Activated B cell treated with CpG ODN at 0.5 μM for 24 hours (primary cell): ENCODE data around the gene NTHL1. TPM values are rescaled to one million over a fixed set of nuclear protein-coding genes. Genes with fewer than 3 reads are reported as not detected.

Experiments
- ATAC-seq: fragments of 200-7000 bp; cut with Tn5 transposase; one replicate; pipeline ENCODE4 v1.10.0; 2021; ENCODE audit warnings: low read depth, mild to moderate bottlenecking, moderate library complexity
- CTCF ChIA-PET: fragments of 350-600 bp; sonication (Branson Sonifier 250); formaldehyde crosslinking; loops from one replicate; lab custom pipeline; 2021; ENCODE audit warnings: antibody characterized with exemption; lab: Charles Lee
- POLR2A ChIA-PET: fragments of 350-600 bp; sonication (Branson Sonifier 250); formaldehyde crosslinking; loops from one replicate; lab custom pipeline; 2021; ENCODE audit warnings: antibody characterized with exemption; lab: Charles Lee
- DNase-seq: peaks from one replicate; pipeline ENCODE4 v3.0.0; 2022
- H3K27ac Mint-ChIP-seq: one replicate; pipeline ENCODE4 v1.8.0; 2020; ENCODE audit warnings: mixed read lengths
- H3K27me3 Mint-ChIP-seq: one replicate; pipeline ENCODE4 v1.8.0; 2021; ENCODE audit warnings: mixed read lengths
- H3K36me3 Mint-ChIP-seq: one replicate; pipeline ENCODE4 v1.8.0; 2021; ENCODE audit warnings: low read depth, mixed read lengths
- H3K4me1 Mint-ChIP-seq: one replicate; pipeline ENCODE4 v1.8.0; 2021; ENCODE audit warnings: mixed read lengths
- H3K4me3 Mint-ChIP-seq: one replicate; pipeline ENCODE4 v1.8.0; 2020; ENCODE audit warnings: mild to moderate bottlenecking, mixed read lengths
- H3K9me3 Mint-ChIP-seq: one replicate; pipeline ENCODE4 v1.8.0; 2020; ENCODE audit warnings: mixed read lengths
- intact Hi-C: fragments of 100-400 bp; cut with micrococcal nuclease; formaldehyde crosslinking; loops from one replicate; pipeline ENCODE4 v1.15.1; 2024
- total RNA-seq: library from RNA; stranded (reverse); gene quantifications from 2 replicates; pipeline ENCODE4 v1.2.3, GENCODE V29; 2022
- TF ChIP-seq, protein P1 (sequence below): fragments of 200-600 bp; IDR thresholded peaks from one replicate; pipeline ENCODE4 v1.8.0; 2022; ENCODE audit warnings: antibody characterized with exemption, mild to moderate bottlenecking

Gene NTHL1
- total RNA-seq, 1 donor from 2014 or later: 10.5 TPM

DNA sequence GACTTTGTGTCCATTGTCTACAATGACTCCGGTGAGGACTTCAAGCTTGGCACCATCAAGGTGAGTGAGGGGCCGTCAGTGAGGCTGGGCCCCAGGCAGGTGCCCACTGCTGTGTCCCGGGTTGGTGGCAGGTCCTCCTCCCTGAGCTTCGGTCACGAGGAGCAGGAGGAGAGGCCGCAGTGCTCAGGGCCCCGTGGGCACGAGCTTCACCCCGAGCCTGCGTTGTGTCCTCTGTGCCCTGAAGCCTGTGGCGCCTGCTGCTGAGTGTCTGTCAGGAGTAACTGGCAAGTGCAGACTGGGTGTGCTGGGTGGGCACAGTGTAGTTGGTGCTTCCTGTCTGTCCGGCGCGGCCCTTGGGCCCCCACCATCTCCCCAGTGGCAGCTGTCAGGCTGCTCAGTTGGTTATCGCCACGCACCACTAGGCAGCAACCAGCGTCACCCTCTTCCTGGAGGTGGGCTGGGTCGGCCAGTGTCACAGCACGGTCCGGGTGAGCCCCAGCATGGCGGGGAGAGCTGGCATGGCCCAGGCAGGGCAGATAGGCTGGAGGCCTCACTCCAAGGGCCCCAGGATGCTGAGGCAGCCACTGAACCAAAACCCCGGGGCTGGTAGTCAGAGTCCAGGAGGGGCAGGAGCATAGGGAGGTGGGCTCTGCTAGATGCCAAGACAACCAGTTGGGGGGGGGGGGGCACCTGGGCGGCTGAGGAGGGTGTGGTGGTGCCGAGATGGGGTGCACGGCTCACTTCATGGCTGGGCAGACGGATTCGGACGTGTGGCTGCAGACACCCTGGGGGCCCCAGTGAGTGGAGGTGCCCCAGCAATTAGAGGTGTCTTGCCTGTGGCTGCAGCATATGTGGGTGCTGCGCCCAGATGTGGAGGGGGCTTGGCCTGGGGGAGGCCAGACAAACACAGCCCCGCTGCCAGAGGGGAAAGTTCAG is 39.4 kb upstream of the NTHL1 start:
- no peak for DNase-seq
- ChIA-PET CTCF (no interaction called here), POLR2A (interaction anchor here (0.6 kb wide), 1 partner anchor 127 kb away, joined by 5 read pairs; no protein-coding TSS in a partner anchor)
- Mint-ChIP-seq H3K27ac (peak overlapping the region; percentile 53), H3K36me3 (peaks cover 49% of the 10 kb centered on the region), H3K4me1 (peaks cover 6% of the 10 kb centered on the region), H3K4me3 (no peak overlapping the region), H3K9me3 (no peaks in the 10 kb centered on the region), H3K27me3 (no peaks in the 10 kb centered on the region)
- TF ChIP-seq, protein P1, sequence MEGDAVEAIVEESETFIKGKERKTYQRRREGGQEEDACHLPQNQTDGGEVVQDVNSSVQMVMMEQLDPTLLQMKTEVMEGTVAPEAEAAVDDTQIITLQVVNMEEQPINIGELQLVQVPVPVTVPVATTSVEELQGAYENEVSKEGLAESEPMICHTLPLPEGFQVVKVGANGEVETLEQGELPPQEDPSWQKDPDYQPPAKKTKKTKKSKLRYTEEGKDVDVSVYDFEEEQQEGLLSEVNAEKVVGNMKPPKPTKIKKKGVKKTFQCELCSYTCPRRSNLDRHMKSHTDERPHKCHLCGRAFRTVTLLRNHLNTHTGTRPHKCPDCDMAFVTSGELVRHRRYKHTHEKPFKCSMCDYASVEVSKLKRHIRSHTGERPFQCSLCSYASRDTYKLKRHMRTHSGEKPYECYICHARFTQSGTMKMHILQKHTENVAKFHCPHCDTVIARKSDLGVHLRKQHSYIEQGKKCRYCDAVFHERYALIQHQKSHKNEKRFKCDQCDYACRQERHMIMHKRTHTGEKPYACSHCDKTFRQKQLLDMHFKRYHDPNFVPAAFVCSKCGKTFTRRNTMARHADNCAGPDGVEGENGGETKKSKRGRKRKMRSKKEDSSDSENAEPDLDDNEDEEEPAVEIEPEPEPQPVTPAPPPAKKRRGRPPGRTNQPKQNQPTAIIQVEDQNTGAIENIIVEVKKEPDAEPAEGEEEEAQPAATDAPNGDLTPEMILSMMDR: no peak
- intact Hi-C loops: no loop called here
- peak; percentile 76 for ATAC-seq

DNA sequence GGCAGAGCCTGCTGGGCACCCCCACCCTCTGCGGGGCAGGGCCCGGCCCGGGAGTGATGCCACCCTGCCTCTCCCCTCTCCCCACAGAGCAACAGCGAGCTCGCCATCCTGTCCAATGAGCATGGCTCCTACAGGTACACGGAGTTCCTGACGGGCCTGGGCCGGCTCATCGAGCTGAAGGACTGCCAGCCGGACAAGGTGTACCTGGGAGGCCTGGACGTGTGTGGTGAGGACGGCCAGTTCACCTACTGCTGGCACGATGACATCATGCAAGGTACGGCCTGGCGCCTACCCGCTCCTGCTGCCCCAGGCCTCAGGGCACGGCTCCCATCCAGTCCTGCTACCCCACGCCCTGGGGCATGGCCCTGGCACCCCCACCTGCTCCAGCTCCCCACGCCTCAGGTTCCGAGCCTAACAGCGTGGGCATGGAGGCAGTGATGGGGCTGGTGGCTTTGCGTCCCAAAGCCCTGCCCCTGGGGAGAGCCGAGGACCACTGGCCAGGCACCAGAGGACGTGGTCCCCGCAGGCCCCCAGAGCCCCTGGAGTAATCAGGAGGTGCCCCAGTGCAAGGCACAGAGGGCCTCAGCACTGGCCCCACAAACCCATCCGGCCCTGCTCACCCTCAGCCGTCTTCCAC is 38.6 kb upstream of the NTHL1 start:
- H3K4me3 Mint-ChIP-seq: no peak overlapping the region
- ATAC-seq: no peak
- intact Hi-C loops: no loop called here
- ChIA-PET CTCF (interaction anchor here (1.1 kb wide), 1 partner anchor 54 kb away, joined by 3 read pairs; no protein-coding TSS in a partner anchor), POLR2A (no interaction called here)
- H3K9me3 Mint-ChIP-seq: no peaks in the 10 kb centered on the region
- no peaks in the 10 kb centered on the region for H3K27me3 Mint-ChIP-seq
- no peak for DNase-seq
- TF ChIP-seq, protein P1: no peak
- peaks cover 6% of the 10 kb centered on the region for H3K4me1 Mint-ChIP-seq
- peaks cover 49% of the 10 kb centered on the region for H3K36me3 Mint-ChIP-seq
- no peak overlapping the region for H3K27ac Mint-ChIP-seq

DNA sequence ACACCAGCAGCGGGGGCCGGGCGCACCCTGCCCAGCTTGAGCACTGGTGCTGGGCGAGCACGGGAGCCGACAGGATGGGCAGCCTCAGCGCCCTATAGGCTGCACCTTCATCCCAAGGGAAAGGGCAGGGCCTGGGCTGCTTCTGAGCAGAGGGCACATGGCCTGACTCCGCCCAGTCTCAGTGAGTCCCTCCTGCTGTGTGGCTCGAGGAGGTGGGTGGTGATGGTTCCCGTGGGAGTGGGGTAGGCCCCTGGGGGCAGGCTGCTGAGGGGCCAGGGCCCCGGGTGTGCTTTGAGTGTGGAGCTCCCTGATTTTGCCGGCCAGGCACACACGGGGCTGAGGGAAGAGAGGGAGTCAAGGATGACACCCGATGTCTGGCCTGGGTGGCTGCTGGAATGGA is 38.0 kb upstream of the NTHL1 start:
- DNase-seq (no peak), ATAC-seq (no peak)
- no peak overlapping the region for H3K4me3 Mint-ChIP-seq
- intact Hi-C loops: no loop called here
- TF ChIP-seq, protein P1: no peak
- H3K36me3 Mint-ChIP-seq: peaks cover 52% of the 10 kb centered on the region
- ChIA-PET CTCF (interaction anchor here (1.1 kb wide), 1 partner anchor 55 kb away, joined by 3 read pairs; no protein-coding TSS in a partner anchor), POLR2A (interaction anchor here (0.9 kb wide), 1 partner anchor 70 kb away, joined by 3 read pairs; the partner anchor contains the start of gene TRAF7)
- no peak overlapping the region for H3K27ac Mint-ChIP-seq
- H3K27me3 Mint-ChIP-seq: no peaks in the 10 kb centered on the region
- peaks cover 6% of the 10 kb centered on the region for H3K4me1 Mint-ChIP-seq
- no peaks in the 10 kb centered on the region for H3K9me3 Mint-ChIP-seq

DNA sequence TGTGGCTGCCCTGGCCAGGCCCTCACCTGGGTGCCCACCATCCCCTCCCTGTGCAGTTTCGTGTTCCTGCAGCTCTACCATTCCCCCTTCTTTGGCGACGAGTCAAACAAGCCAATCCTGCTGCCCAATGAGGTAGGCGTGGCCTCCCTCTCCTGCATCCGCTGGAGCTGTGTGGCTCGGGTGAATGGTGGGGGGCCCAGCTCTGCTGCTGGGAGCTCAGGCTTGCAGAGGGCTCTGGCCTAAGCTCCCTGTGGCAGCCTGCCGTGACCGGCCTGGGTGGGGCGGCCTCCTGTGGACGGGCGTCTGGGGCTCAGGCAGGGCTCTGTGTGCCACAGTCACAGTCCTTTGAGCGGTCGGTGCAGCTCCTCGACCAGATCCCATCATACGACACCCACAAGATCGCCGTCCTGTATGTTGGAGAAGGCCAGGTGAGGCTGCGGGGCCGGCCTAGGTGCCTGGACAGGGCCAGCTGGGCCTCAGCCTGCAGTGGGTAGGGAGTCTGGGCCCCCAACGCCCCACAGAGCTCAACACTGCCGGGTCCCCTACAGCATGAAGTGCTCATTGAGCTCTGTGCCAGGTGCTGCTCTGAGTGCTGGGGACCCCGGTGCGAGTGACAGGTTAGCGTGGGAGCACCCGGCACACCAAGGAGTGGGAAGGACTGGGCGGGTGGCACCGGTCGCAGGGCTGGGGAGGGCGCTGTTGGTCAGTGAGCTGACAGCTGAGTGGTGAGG is 37.4 kb upstream of the NTHL1 start:
- ChIA-PET CTCF (interaction anchor here (1.1 kb wide), 1 partner anchor 55 kb away, joined by 3 read pairs; no protein-coding TSS in a partner anchor), POLR2A (interaction anchor here (0.9 kb wide), 1 partner anchor 70 kb away, joined by 3 read pairs; the partner anchor contains the start of gene TRAF7)
- no peak overlapping the region for H3K27ac Mint-ChIP-seq
- DNase-seq: no peak
- ATAC-seq: no peak
- intact Hi-C loops: no loop called here
- H3K9me3 Mint-ChIP-seq: no peaks in the 10 kb centered on the region
- TF ChIP-seq, protein P1: no peak
- peaks cover 51% of the 10 kb centered on the region for H3K36me3 Mint-ChIP-seq
- no peaks in the 10 kb centered on the region for H3K27me3 Mint-ChIP-seq
- H3K4me1 Mint-ChIP-seq: peaks cover 6% of the 10 kb centered on the region
- H3K4me3 Mint-ChIP-seq: no peak overlapping the region
